ENCODE data around the gene CMSS1. TPM values are rescaled to one million over a fixed set of nuclear protein-coding genes. Genes with fewer than 3 reads are reported as not detected.

CMSS1 gene
- total and polyA plus RNA-seq, 2 of the 13 experiments (the other 11 are each of a cell fraction or from before 2014, with no cell fraction given) = 6.4 to 48.7 TPM

DNA sequence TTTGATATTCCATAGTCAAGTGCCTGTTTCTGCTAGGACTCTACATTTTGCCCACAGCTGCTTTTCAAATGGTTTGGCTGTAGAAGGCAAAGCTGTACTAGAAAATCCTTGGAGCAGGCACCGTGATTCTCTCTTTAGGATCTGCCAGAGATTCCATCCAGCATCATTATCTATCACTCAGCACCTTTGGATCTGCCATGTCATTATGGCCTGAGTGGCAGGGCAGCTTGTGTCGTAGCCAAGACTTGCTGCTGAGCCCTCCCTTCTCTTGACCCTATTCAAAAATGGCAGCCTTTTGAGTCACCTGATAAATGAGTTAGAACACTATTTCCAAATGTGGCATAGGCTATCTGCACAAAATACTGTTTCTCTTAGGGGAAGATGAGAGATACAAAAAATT, 8.1 kb upstream of the CMSS1 start:
- no peak overlapping the region for H3K27ac ChIP-seq (ENCODE audit: extremely low read length, insufficient read depth, low read length)
- H4K20me1 ChIP-seq (ENCODE audit: insufficient read depth, low read length) = no peaks in the 10 kb centered on the region
- ATAC-seq (no peak), FAIRE-seq (no peak), DNase-seq (ENCODE audit: low spot score) (no peak)
- peaks cover 17% of the 10 kb centered on the region for H3K9me3 ChIP-seq (ENCODE audit: low read length)
- CTCF ChIA-PET (ENCODE audit: low intra/inter-chr PET ratio, low total read pairs) = no interaction called here
- POLR2A ChIA-PET = no interaction called here
- no TSS peak for BruUV-seq (replicated peaks)
- H3K79me2 ChIP-seq (ENCODE audit: insufficient read depth, low read length) = no peaks in the 10 kb centered on the region
- no peaks in the 10 kb centered on the region for H3K27me3 ChIP-seq (ENCODE audit: control insufficient read depth in 1 of 2, insufficient read depth in 2 of 2, low read length in 2 of 2)
- H3K4me2 ChIP-seq (ENCODE audit: low read depth, low read length) = no peak overlapping the region
- H3K9ac ChIP-seq (ENCODE audit: insufficient read depth, low read depth, low read length) = no peak overlapping the region
- H3K36me3 ChIP-seq (replicated peaks in 1 of 2; ENCODE audit: control insufficient read depth in 1 of 2, insufficient read depth in 2 of 2, low read length in 2 of 2) = no peaks in the 10 kb centered on the region
- no peak overlapping the region for H3K4me3 ChIP-seq (replicated peaks in 1 of 3; ENCODE audit: insufficient read depth in 1 of 3, low read depth in 2 of 3, low read length in 3 of 3)
- intact Hi-C loops (cut with micrococcal nuclease; ENCODE audit: unreplicated experiment) (loop anchor here (5.0 kb wide), 1 partner anchor 637 kb away; no protein-coding TSS in a partner anchor), in situ Hi-C loops (cut with HindIII; ENCODE audit: extremely low pct_ligation_motif_present, low pct_unique_long_range_greater_than_20kb) (loop anchor here (25.0 kb wide), 1 partner anchor 903 kb away; the partner anchor contains the start of gene TFG)
- H3K4me1 ChIP-seq (ENCODE audit: insufficient read depth, low read length) = no peaks in the 10 kb centered on the region
- H2AFZ ChIP-seq (ENCODE audit: low read length) = no peak overlapping the region
- WGBS (ENCODE audit: low lambda C conversion rate) = 34% methylated on average over 2 of the region's 2 CpGs
- TF ChIP-seq ZFP36L2 (CRISPR knock-in tag; IDR thresholded peaks at IDR 0.05) (no peak), ZNF83 (CRISPR knock-in tag; IDR thresholded peaks at IDR 0.05; ENCODE audit: borderline replicate concordance) (no peak), ELF1 (CRISPR knock-in tag; IDR thresholded peaks at IDR 0.05) (no peak), RFXANK (CRISPR knock-in tag; IDR thresholded peaks at IDR 0.05) (no peak), KLF6 (CRISPR knock-in tag; IDR thresholded peaks at IDR 0.05) (no peak), ZC3H4 (CRISPR knock-in tag; IDR thresholded peaks at IDR 0.05; ENCODE audit: borderline replicate concordance) (no peak), NFKBIZ (CRISPR knock-in tag; IDR thresholded peaks at IDR 0.05) (no peak), BRD4 (CRISPR knock-in tag; IDR thresholded peaks at IDR 0.05) (no peak), PRPF4 (IDR thresholded peaks at IDR 0.05; ENCODE audit: low read depth, low read length, poor library complexity, severe bottlenecking) (no peak), ZNF781 (CRISPR knock-in tag; IDR thresholded peaks at IDR 0.05; ENCODE audit: borderline replicate concordance, not compliant biosample characterization) (no peak), CREB1 (IDR thresholded peaks at IDR 0.05) (no peak), CREB1 (CRISPR knock-in tag; IDR thresholded peaks at IDR 0.05) (no peak)
- TF ChIP-seq, protein P1, sequence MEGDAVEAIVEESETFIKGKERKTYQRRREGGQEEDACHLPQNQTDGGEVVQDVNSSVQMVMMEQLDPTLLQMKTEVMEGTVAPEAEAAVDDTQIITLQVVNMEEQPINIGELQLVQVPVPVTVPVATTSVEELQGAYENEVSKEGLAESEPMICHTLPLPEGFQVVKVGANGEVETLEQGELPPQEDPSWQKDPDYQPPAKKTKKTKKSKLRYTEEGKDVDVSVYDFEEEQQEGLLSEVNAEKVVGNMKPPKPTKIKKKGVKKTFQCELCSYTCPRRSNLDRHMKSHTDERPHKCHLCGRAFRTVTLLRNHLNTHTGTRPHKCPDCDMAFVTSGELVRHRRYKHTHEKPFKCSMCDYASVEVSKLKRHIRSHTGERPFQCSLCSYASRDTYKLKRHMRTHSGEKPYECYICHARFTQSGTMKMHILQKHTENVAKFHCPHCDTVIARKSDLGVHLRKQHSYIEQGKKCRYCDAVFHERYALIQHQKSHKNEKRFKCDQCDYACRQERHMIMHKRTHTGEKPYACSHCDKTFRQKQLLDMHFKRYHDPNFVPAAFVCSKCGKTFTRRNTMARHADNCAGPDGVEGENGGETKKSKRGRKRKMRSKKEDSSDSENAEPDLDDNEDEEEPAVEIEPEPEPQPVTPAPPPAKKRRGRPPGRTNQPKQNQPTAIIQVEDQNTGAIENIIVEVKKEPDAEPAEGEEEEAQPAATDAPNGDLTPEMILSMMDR (CRISPR knock-in tag; IDR thresholded peaks at IDR 0.05) = no peak
- TF ChIP-seq, protein P2, sequence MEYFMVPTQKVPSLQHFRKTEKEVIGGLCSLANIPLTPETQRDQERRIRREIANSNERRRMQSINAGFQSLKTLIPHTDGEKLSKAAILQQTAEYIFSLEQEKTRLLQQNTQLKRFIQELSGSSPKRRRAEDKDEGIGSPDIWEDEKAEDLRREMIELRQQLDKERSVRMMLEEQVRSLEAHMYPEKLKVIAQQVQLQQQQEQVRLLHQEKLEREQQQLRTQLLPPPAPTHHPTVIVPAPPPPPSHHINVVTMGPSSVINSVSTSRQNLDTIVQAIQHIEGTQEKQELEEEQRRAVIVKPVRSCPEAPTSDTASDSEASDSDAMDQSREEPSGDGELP (IDR thresholded peaks at IDR 0.05; ENCODE audit: borderline replicate concordance, low read depth) = no peak
- TF ChIP-seq, protein P3, sequence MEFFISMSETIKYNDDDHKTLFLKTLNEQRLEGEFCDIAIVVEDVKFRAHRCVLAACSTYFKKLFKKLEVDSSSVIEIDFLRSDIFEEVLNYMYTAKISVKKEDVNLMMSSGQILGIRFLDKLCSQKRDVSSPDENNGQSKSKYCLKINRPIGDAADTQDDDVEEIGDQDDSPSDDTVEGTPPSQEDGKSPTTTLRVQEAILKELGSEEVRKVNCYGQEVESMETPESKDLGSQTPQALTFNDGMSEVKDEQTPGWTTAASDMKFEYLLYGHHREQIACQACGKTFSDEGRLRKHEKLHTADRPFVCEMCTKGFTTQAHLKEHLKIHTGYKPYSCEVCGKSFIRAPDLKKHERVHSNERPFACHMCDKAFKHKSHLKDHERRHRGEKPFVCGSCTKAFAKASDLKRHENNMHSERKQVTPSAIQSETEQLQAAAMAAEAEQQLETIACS (CRISPR knock-in tag; IDR thresholded peaks at IDR 0.05) = no peak
- TF ChIP-seq, protein P4, sequence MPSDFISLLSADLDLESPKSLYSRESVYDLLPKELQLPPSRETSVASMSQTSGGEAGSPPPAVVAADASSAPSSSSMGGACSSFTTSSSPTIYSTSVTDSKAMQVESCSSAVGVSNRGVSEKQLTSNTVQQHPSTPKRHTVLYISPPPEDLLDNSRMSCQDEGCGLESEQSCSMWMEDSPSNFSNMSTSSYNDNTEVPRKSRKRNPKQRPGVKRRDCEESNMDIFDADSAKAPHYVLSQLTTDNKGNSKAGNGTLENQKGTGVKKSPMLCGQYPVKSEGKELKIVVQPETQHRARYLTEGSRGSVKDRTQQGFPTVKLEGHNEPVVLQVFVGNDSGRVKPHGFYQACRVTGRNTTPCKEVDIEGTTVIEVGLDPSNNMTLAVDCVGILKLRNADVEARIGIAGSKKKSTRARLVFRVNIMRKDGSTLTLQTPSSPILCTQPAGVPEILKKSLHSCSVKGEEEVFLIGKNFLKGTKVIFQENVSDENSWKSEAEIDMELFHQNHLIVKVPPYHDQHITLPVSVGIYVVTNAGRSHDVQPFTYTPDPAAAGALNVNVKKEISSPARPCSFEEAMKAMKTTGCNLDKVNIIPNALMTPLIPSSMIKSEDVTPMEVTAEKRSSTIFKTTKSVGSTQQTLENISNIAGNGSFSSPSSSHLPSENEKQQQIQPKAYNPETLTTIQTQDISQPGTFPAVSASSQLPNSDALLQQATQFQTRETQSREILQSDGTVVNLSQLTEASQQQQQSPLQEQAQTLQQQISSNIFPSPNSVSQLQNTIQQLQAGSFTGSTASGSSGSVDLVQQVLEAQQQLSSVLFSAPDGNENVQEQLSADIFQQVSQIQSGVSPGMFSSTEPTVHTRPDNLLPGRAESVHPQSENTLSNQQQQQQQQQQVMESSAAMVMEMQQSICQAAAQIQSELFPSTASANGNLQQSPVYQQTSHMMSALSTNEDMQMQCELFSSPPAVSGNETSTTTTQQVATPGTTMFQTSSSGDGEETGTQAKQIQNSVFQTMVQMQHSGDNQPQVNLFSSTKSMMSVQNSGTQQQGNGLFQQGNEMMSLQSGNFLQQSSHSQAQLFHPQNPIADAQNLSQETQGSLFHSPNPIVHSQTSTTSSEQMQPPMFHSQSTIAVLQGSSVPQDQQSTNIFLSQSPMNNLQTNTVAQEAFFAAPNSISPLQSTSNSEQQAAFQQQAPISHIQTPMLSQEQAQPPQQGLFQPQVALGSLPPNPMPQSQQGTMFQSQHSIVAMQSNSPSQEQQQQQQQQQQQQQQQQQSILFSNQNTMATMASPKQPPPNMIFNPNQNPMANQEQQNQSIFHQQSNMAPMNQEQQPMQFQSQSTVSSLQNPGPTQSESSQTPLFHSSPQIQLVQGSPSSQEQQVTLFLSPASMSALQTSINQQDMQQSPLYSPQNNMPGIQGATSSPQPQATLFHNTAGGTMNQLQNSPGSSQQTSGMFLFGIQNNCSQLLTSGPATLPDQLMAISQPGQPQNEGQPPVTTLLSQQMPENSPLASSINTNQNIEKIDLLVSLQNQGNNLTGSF (CRISPR knock-in tag; IDR thresholded peaks at IDR 0.05) = no peak

Measured in HepG2 (cell line).